ENCODE data around the gene MYLK.
A peak's percentile ranks its signal among the peaks of the same experiment; 100 is the strongest.
"Not testable (repeated sequence)": the region's sequence is repeated elsewhere in the genome, so short reads cannot be mapped to it uniquely, and the experiment has no call there.

MYLK gene

DNA sequence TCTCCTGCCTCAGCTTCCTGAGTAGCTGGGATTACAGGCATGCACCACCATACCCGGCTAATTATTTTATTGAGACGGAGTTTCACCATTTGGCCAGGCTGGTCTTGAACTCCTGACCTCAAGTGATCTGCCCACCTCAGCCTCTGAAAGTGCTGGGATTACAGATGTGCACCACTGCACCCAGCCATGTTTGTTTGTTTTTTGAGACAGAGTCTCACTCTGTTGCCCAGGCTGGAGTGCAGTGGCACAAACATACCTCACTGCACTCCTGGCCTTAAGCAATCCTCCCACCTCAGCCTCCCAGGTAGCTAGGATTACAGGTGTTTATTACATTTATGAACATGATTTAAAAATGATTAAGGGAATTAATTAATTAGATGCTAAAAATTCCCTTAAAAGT, 281.0 kb downstream of the MYLK start:
- not testable (repeated sequence) for DNase-seq

DNA sequence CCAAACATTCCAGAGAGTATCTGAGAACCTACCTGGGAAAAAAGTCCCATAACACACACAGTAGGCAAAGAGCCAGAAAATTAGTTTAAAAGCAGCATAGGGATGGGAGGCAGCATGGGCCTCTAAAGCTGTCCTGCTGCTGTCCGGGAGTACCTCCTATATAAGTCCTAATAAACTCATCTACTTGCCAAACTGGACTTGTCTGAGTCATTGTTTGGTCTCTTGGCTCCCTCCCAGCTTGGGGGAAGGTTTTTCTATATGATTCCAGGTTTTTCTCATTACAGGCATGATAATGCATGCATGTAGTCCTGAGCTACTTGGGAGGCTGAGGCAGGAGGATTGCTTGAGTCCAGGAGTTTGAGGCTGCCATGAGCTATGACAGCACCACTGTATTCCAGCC, 281.8 kb downstream of the MYLK start:
- no peak for DNase-seq

DNA sequence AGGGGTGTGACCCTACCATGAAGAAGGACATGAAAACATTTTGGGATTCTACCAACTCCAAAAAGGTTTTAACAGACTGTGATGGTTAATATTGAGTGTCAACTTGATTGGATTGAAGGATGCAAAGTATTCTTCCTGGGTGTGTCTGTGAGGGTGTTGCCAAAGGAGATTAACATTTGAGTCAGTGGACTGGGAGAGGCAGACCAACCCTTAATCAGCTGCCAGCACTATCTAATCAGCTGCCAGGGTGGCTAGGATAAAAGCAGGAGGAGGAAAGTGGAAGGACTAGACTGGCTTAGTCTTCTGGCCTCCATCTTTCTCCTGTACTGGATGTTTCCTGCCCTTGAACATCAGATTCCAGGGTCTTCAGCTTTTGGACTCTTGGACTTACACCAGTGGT, 283.3 kb downstream of the MYLK start:
- DNase-seq = not testable (repeated sequence)

DNA sequence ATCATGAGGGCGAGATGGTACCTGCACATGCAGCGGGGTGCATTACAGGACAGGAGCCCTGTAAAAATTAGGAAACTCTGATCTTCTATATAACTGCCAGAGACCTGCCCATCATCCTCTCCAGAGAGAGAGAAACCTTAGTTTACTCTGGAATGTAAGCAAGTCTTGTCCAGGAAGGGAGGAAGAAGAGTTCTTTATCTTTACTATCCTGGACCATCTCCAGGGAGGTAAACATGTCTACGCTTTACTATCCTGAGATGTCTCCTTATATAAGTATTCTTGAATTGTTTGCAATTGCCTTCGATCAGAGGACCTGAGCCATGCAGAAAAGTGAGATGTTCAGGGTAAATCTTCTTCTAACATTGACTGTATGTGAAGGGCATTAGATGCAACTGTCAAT, 286.6 kb downstream of the MYLK start:
- DNase-seq = no peak

DNA sequence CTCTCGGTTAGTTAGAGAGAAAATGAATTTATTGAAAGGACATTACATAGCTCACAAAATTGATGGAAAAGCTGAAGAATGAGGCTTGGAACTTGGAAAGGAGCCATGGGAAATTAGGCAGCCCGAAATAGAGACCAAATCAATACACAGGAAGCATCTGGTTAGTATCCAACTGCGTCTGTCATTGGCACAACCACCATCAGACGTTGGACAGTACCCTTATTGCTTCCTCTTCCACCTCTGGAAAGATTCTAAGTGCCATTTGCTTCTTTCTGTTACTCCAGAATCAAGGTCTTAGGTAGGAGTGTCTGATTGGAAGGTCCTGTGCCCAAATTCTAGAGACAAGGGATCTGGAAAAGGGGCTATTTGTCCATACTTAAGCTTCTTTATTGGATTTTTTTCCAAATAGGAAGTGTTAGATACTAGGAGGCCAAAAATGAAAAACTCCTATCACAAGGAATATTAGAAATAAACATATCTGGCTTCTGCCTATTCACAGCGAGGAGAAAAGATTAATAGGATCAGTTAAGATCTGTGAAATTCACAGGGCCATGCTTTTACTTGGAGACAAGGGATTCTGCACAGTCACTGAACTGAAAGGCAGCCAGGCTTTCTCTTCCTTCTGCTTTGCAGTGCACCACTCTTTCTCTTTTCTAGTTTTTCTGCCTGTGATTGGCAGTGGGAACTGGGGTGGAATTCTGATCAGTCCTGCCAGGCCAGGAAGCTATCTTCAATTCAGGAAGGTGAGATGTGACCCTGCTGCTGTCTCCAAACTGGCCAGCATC, 288.5 kb downstream of the MYLK start:
- DNase-seq = no peak

DNA sequence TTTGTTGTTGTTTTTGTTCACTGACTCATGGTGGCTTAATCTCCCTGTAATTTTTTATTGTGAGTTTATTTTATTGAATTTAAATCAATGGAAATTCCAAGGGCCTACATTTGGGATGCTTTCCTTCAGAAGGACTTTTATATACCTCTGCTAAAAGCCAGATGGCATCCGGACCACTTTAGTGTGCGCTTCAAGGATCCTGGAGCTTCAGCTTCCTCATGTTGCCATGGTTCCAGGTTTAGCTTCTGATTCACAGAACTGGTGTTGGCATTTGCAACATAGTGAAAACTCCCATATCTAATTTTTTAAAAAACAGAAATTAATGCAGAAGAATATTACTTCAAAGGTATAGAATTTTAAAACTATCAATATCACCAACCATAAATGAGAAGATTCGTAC, 290.8 kb downstream of the MYLK start:
- DNase-seq = peak in 2 of 56 donors; percentile 5 to 12

DNA sequence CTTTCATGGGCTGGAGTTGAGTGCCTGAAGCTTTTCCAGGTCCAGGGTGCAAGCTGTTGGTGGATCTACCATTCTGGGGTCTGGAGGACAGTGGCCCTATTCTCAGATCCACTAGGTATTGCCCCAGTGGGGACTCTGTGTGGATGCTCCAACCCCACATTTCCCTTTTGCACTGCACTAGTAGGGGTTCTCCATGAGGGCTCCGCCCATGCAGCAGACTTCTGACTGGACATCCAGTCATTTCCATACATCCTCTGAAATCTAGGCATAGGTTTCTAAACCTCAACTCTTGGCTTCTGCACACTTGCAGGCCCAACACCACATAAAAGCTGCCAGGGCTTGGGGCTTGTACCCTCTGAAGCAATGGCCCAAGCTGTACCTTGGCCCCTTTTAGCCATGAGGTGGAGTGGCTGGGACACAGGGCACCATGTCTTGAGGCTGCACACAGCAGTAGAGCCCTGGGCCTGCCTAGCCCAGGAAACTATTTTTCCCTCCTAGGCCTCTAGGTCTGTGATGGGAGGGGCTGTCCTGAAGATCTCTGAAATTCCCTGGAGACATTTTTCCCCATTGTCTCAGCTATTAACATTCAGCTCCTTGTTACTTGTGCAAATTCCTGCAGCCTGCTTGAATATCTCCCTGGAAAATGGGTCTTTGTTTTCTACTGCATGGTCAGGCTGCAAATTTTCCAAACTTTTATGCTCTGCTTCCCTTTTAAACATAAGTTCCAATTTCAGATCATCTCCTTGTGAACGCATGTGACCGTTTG, 293.3 kb downstream of the MYLK start:
- DNase-seq = no peak

DNA sequence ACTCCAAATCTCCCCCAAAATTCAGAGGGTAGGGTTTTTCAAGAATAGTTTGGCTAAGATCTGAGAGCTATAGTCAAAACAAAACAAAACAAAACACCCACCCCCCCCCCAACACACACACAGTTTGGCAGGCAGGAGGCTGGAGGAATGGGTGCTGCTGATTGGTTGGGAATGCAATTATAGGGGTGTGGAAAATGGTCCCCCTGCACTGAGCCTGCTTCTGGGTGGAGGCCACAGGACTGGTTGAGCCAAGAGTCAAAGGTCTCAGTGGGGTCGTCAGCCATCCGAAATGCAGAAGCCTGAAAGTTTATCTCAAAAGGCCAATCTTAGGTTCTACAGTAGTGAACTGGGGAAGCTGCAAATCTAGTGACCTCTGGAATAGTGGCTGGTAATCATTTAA, 296.7 kb downstream of the MYLK start:
- no peak for DNase-seq

DNA sequence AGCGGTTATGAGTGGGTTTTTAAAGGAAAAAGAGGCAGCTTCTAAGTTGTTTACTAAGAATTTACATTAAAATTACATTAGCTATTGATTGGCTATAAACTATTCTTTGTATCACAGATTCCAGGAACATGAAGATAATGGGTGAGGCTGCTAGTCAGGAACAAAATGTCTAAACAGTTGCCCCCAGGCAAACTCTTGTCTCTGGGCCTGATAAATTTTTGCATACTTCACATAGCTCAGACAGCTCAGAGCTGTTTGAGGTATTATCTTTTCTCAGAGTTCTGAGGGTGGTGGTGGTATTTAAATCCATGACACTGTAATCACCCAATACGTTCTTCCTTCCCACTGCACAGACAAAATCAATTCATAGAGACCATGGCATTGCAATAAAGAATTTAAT, 297.2 kb downstream of the MYLK start:
- DNase-seq = no peak

DNA sequence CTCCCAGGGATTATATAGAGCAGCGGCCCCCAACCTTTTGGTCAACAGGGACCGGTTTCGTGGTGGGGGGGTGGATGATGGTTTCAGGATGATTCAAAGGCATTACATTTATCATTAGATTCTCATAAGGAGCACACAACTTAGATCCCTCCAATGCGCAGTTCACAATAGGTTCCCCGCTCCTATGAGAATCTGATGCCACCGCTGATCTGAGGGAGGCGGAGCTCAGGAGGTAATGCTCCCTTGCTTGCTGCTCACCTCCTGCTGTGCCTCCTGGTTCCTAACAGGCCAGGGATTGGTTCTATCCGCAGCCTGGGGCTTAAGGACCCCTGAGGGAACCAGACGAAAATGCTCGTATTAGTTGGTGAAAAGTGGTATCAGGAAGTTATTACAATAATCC, 298.0 kb downstream of the MYLK start:
- peak in 10 of 56 donors; percentile 3 to 29 (median 10) for DNase-seq

DNA sequence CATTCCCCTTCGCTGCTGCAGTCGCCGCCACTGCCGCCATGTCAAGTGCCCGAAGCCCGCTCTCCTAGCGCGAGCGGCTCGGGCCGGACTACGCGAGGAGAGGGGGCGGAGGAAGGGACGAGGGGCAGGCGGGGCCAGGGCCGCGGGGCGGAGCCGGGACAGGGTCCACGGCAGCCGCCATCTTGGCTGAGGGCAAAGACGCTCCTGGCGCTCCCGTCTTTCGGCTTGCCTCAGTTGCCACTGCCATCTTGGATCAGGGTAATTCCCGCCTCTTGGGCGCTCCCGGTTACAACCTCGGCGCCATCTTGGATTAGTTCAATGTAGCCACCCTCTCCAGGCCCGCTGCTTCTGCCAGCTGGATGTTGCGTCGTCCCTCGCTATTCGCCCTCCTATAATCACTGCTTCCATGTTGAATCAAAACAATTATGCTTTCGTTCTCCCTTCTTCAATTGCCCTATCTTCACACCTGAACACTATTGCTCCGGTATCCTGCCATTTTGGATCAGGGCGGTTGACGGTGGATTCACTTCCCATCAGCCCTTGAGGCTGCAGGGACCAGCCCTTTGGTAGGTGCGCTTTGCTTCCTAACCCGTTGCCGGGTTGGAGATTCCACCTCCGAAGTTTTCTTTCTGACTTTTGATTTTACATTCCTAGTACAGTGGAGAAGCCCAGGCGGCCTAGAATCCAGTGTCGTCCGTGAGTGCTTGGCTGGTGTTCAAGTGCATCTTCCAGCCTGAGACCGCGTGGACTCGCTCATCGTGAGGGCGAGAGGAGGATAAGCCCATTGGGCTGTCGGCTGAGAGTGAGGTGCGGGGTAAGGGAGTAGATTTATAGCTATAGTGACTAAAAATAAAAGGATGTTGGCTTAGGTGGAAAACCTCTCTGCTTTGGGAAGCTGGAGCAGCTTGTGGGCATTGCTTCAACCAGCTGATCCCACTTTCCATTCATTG, 298.9 kb downstream of the MYLK start, which contains the start of gene HACD2:
Gene HACD2, minus strand, starts transcription at position 66 of the 950 bp plus-strand sequence. Its CDS starts 26 bp downstream, at position 40.
- DNase-seq = peak; percentile 76 to 98 (median 95)

DNA sequence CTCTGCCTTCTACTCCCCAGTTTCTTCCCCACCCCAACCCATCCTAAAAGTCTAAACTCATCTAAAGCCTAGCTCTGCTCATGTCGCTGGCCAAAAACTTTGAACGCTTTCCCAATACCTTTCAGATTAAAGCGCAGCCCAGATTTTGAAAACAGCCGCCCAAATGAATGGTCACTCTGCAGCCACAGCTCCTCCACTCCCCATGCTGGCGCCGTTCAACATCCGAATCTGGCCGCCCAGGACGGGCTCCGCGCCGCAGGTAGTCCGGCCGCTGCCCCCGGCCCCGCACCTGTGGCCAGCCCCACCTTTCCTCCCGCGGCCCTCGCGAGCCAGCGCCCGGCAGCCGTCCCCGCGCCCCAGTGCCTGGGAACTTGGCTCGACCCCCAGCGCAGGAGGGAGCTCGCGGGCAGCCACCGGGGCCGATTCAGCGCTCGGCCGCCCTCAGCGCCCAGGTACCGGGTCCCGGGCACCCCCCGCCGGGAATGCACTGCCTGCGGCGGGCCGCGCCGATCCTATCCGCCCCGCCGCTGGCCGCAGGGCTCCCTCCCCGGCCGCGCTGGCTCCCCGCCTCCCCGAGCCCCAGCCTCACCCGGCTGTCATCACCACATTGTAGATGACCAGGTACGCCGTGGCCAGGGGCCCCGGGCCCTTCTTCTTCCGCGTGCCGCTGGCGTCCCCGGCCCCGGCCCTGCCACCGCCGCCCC, 299.7 kb downstream of the MYLK start:
- DNase-seq = peak in 32 of 56 donors; percentile 46 to 83 (median 66)

DNA sequence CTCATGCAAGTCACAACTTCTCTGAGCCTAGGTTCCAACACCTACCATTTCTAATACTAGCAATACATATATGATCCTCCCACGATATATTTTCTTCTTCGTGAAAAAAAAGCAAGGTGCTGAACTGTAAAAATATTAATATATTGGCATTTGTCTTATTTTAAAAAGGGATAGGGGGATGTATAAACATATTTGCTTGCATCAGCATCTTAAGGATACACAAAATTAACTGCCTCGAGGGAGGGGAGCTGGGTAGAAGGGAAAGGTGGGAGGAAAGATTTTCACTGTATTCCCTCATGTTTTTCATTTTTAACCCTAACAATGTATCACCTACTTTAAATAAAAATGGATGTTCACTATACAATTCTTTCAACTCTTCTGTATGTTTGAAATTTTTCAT, 300.6 kb downstream of the MYLK start:
- DNase-seq = no peak

DNA sequence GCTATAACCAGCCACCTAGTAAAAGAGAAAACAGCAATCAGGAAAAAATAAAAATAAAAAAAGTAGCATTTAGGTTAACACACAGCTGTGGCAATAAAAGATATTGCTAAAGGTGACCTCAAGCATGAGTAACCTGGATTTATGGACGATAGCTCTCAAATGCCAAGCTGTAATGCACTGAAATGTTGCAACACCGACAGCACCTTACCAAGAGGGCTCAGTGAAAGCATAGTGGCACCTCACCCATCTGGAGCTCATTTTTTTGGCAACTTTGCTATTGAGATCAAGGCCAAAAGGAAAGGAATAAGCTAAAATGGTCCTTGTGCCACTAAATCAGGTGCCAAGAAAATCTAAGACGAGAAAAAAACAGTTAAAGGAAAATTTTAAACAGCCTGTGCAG, 301.8 kb downstream of the MYLK start:
- no peak for DNase-seq

DNA sequence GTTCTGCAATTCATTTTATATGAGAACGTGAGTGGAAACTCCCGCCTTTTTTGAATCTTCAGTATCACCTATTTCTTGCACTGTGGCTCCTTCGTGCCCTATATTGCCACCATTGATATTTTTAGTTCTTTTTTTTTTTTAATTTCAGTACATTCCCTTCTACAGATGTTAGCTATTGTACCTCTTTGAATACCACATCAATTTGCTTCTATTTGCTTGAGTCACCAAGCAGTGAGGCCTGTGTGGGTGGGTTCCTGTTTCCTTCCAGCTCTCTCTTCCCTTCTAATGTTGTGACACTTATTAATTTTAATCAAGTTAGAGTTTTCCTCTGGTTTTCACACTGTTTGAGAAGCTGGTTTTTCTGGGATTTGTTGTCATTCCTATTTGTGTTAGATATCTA, 308.0 kb downstream of the MYLK start:
- no peak for DNase-seq

DNA sequence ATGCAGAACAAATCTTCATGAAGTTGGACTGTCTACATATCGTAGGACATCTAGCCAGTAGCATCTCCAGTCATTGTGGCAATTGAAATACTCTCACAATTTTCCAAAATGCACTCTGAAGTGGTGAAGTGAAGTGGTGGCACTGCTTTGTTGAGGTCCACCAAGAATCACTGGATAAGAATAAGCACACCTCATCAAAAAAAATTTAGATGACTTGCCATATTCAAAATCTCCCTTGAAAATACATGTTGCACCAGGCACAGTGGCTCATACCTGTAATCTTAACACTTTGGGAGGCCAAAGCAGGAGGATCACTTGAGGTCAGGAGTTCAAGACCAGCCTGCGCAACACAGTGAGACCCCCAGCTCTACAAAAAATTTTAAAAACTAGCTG, 312.2 kb downstream of the MYLK start:
- DNase-seq = no peak

DNA sequence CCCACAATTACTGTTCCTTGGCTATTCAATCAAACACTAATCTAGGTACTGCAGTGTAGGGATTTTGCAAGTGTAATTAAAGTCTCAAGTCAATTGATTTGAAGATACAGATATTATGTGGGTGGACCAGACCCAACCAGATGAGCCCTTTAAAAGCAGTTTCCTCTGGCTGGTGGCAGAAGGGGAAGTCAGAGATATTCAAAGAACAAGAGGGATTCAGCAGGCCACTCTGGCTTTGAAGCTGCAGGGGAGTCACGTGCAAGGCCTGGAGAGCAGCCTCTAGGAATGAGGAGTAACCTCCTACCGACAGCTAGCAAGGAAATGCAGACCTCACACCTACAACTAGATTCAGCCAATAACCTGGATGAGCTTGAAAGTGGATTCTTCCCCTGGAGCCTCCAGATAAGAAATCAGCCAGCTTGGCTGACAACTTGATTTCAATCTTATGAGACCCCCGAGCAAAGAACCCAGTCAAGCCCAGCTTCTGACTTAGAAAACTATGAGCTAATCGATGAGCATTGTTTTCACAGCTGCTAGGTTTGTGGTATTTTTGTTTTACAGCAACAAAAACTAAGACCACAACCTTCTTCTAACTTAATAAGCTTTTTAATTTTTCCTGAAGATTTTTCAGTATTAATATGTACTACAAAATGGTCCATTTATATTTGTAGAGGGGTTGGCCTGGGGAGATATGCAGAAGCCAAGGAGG, 312.7 kb downstream of the MYLK start:
- DNase-seq = peak in 5 of 56 donors; percentile 6 to 31 (median 12)

DNA sequence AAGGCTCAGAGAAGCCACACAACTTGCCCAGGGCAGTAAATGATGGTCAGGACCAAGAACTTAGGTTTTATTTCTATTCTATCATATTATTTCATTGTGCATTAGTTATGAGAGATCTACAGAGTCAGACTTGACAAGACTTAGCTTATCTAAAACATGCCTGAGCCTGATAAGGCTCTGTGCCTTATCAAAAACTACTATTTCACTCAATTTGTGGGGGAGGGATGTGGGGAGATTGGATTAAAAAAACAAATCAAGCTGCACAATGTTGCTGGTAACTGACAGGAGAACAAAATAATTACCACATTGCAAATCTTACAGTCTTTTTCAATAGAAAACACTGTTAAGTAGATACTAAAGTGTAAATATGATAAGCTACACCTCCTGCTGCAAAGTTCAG, 315.3 kb downstream of the MYLK start:
- no peak for DNase-seq

DNA sequence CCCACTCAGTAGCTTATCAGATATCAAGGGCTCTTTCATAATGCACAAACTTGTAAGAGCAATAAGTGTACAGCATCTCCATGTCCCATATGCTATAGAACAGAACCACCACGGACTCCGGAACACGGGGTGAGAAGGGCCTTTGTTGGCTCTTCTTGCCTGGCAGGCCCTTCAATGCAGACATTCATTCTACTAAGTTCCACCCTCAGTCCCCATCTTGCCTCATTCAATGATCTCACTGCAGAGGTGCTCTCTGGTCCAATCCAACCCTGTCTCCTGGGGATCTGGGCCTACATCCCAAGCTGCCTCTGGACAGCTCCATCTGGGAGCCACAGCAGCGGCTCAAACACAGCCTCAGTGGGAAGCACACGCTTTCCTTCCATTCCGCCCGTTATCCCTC, 316.1 kb downstream of the MYLK start:
- DNase-seq = peak in 41 of 56 donors; percentile 6 to 71 (median 27)

DNA sequence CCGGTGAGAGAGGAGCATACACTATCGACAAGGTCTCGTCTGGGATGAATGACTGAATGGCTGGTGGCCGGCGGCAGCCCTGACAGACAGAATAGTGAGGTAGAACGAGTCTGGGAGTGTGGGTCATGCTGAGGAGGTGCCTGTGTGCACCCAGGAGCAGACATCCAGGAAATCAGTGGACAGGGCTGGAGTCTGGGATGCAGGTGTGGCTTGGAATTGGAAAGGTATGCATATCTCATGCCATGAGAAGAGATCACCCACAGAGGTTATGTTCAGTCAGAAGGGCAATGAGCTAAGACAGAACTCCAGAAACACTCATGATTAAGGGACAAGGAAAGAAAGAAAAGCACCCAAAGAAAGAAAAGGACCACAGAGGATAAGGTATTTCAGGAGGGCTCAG, 320.1 kb downstream of the MYLK start:
- DNase-seq = no peak
